Gastroesophageal sphincter (tissue), 4 donors: ENCODE data around the gene C12orf42. TPM values are rescaled to one million over a fixed set of nuclear protein-coding genes. Genes with fewer than 3 reads are reported as not detected.

Source experiments
- ATAC-seq: fragments of 150-250 bp; one replicate; pipeline ENCODE4 v1.9.1; 2016; ENCODE audit warnings: mild to moderate bottlenecking, moderate library complexity
- H3K27ac ChIP-seq, 4 donors: fragments of 200-600 bp; sonication (generic) in 3 of 4; 1 replicate in 3 of 4; 2 replicates in 1 of 4; pipeline ENCODE4 v1.5.1; 2016 to 2019
- H3K27me3 ChIP-seq: fragments of 200-600 bp; sonication (generic); one replicate; pipeline ENCODE4 v1.5.1; 2019
- H3K36me3 ChIP-seq, 2 donors: fragments of 200-600 bp; sonication (generic); one replicate each; pipeline ENCODE4 v1.5.1; 2019; ENCODE audit warnings: control low read depth in 1 of 2
- H3K4me1 ChIP-seq, 3 donors: fragments of 200-600 bp; sonication (generic); 1 replicate in 2 of 3; 2 replicates in 1 of 3; pipeline ENCODE4 v1.5.1; 2016 to 2019; ENCODE audit warnings: control low read depth in 2 of 3
- H3K4me3 ChIP-seq, 2 donors: fragments of 200-600 bp; sonication (generic); one replicate each; pipeline ENCODE4 v1.5.1; 2019; ENCODE audit warnings: mild to moderate bottlenecking in 1 of 2, moderate library complexity in 1 of 2
- H3K9me3 ChIP-seq, 3 donors: fragments of 200-600 bp; sonication (generic); one replicate each; pipeline ENCODE4 v1.5.1; 2017 to 2019; ENCODE audit warnings: control low read depth in 2 of 3
- EP300 ChIP-seq: sonication (generic); formaldehyde crosslinking; IDR thresholded peaks from one replicate; pipeline ENCODE4 v1.6.1; 2017; ENCODE audit warnings: antibody characterized with exemption, mild to moderate bottlenecking
- POLR2A ChIP-seq, 2 donors: fragments of 450-650 bp; IDR thresholded peaks; one replicate each; pipeline ENCODE4 v1.6.1; 2017; ENCODE audit warnings: antibody characterized with exemption in 2 of 2, mild to moderate bottlenecking in 2 of 2, moderate library complexity in 1 of 2
- POLR2AphosphoS5 ChIP-seq: sonication (generic); formaldehyde crosslinking; IDR thresholded peaks from one replicate; pipeline ENCODE4 v1.6.1; 2017; ENCODE audit warnings: antibody characterized with exemption
- WGBS, 2 donors: methylation state at CpG; one replicate each; pipeline ENCODE4 v1.1.5; 2018; ENCODE audit warnings: low coverage in 1 of 2; 5-methylcytosine and 5-hydroxymethylcytosine counted together
- total RNA-seq, 4 donors: library from RNA; depleted of rRNA; stranded (reverse); fragments of >200 nt; gene quantifications; one replicate each; pipeline ENCODE4 v1.1.0, GENCODE V29; 2016
- TF ChIP-seq, protein P1 (sequence below), 4 experiments: fragments of 200-600 bp in 2 of 4; fragments of 450-650 bp in 2 of 4; sonication (generic) in 1 of 4; IDR thresholded peaks; one replicate each; pipeline ENCODE4 v1.5.1; 2017 to 2019; ENCODE audit warnings: antibody characterized with exemption in 4 of 4, mild to moderate bottlenecking in 2 of 4, moderate library complexity in 2 of 4

C12orf42 gene
- total RNA-seq, 4 donors from 2014 or later: not detected

DNA sequence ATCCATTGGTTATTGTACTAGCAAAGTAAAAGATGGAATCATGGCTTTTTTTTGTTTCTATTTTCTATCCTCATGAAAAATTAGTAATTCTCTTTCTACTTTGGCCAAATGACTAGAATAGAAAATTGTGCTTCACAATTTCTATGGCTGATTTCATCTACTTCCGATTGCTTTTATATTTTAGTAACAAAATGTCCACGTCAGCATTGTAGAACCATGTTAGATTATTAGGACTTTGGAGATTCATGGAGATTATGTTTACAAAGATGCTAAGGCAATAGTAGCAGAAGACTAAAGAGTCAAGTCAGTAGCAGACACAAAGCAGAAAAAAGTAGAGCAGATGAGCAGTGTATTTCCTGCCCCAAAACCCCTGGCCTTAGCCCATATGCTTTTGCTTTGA is 113.6 kb downstream of the C12orf42 start:
- Histone ChIP-seq H3K4me3 (no peak overlapping the region), H3K4me1 (no peaks in the 10 kb centered on the region), H3K9me3 (no peaks in the 10 kb centered on the region), H3K27ac (no peak overlapping the region), H3K27me3 (no peaks in the 10 kb centered on the region), H3K36me3 (no peaks in the 10 kb centered on the region)
- no peak for ATAC-seq
- 86 to 90% methylated on average over 2 of the region's 2 CpGs for WGBS, 2 donors
- TF ChIP-seq POLR2A (IDR thresholded peaks at IDR 0.05) (no peak), POLR2AphosphoS5 (no peak), EP300 (no peak)
- TF ChIP-seq, protein P1, sequence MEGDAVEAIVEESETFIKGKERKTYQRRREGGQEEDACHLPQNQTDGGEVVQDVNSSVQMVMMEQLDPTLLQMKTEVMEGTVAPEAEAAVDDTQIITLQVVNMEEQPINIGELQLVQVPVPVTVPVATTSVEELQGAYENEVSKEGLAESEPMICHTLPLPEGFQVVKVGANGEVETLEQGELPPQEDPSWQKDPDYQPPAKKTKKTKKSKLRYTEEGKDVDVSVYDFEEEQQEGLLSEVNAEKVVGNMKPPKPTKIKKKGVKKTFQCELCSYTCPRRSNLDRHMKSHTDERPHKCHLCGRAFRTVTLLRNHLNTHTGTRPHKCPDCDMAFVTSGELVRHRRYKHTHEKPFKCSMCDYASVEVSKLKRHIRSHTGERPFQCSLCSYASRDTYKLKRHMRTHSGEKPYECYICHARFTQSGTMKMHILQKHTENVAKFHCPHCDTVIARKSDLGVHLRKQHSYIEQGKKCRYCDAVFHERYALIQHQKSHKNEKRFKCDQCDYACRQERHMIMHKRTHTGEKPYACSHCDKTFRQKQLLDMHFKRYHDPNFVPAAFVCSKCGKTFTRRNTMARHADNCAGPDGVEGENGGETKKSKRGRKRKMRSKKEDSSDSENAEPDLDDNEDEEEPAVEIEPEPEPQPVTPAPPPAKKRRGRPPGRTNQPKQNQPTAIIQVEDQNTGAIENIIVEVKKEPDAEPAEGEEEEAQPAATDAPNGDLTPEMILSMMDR (IDR thresholded peaks at IDR 0.05): no peak

DNA sequence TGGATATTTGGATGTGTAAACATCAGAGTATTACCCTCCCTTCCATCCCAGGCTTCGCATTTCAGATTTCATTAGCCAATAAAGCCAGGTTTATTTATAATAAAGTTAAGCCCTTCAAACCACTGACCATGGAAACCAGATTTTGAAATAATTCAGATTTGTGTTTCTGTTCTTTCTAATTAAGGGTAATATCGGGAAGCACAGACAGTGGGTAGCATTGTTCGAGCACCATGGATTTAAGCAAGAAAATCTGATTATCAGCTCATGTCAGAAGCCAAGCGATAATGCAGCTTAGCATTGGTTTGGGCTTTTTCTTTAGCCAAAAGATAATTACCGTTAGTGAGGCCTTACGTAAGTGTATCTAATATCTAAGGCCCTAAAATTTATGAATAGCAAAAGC is 116.1 kb downstream of the C12orf42 start:
- ATAC-seq: no peak
- no peaks in the 10 kb centered on the region for H3K27me3 ChIP-seq
- TF ChIP-seq, protein P1 (IDR thresholded peaks at IDR 0.05): no peak
- TF ChIP-seq EP300: no peak
- TF ChIP-seq POLR2AphosphoS5: no peak
- no peak for TF ChIP-seq POLR2A (IDR thresholded peaks at IDR 0.05)
- no peak overlapping the region for H3K27ac ChIP-seq
- H3K4me1 ChIP-seq: no peaks in the 10 kb centered on the region
- WGBS, 2 donors: 77 to 83% methylated on average over 5 to 6 of the region's 6 CpGs
- no peaks in the 10 kb centered on the region for H3K36me3 ChIP-seq
- H3K4me3 ChIP-seq: no peak overlapping the region
- H3K9me3 ChIP-seq: no peaks in the 10 kb centered on the region

DNA sequence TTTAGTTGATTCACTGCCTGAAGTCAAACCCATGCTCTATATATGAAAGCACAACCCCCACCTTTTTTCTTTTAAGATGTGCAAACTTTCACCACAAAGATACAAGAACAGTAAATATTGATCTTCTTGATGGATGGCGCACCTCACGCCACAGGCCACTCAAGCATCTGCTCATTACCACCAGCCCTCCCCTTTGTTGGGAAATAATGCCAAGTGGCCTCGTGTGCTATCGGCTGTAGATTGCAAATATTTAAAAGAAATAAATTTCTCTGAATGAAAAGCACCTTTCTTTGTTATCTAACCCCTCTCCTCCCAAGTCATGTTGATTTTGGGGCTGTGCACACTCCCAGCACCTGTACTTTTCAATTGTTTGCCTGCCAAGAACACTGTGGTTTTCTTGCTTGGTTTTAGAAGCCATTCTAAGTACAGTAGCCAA is 122.7 kb downstream of the C12orf42 start:
- ATAC-seq: no peak
- H3K4me1 ChIP-seq: no peaks in the 10 kb centered on the region
- 78 to 80% methylated on average over 4 of the region's 4 CpGs for WGBS, 2 donors

DNA sequence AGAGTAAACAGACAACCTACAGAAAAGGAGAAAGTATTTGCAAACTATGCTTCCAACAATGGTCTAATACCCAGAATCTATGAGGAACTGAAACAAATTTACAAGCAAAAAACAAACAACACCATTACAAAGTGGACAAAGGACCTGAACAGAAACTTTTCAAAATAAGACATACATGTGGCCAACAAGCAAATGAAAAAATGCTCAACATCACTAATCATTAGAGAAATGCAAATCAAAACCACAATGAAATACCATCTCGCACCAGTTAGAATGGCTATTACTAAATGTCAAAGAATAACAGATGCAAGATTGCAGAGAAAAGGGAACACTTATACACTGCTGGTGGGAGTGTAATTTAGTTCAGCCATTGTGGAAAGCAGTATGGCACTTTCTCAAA is 125.8 kb downstream of the C12orf42 start:
- Histone ChIP-seq H3K9me3 (peaks cover 0 to 5% (median 0%) of the 10 kb centered on the region in 3 donors), H3K27me3 (no peaks in the 10 kb centered on the region), H3K4me1 (no peaks in the 10 kb centered on the region), H3K4me3 (no peak overlapping the region), H3K36me3 (no peaks in the 10 kb centered on the region), H3K27ac (no peak overlapping the region)
- WGBS, 2 donors: 86 to 100% methylated on average over 1 of the region's 1 CpG
- TF ChIP-seq POLR2AphosphoS5: no peak
- TF ChIP-seq EP300: no peak
- no peak for TF ChIP-seq POLR2A (IDR thresholded peaks at IDR 0.05)
- TF ChIP-seq, protein P1 (IDR thresholded peaks at IDR 0.05): no peak
- no peak for ATAC-seq

More for the DNA sequence above, 122.7 kb downstream of the C12orf42 start:
- Histone ChIP-seq H3K4me3 (no peak overlapping the region), H3K9me3 (no peaks in the 10 kb centered on the region), H3K36me3 (no peaks in the 10 kb centered on the region), H3K27ac (no peak overlapping the region), H3K27me3 (no peaks in the 10 kb centered on the region)
- TF ChIP-seq POLR2AphosphoS5: no peak
- TF ChIP-seq, protein P1 (IDR thresholded peaks at IDR 0.05): no peak
- TF ChIP-seq EP300: no peak
- no peak for TF ChIP-seq POLR2A (IDR thresholded peaks at IDR 0.05)

DNA sequence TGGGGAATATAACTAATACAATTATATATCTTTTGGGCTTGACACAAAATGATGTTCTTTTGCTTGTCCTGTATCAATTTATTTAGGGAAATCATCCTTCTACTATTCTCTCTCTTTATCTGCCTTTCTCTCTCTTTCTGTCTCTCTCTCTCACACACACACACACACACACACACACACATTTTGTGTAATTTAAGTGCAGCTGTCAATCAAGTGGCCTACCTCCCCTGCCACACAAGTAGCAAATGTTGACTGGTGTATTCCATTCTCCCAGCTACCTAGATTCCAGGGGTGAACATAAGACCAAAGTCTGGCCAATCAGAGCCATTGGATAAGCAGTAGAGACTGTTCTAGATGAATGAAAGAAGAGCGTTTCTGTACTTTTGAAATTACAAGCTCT is 127.6 kb downstream of the C12orf42 start:
- no peaks in the 10 kb centered on the region for H3K36me3 ChIP-seq
- ATAC-seq: no peak
- H3K4me3 ChIP-seq: no peak overlapping the region
- no peaks in the 10 kb centered on the region for H3K4me1 ChIP-seq
- no peaks in the 10 kb centered on the region for H3K27me3 ChIP-seq
- peaks cover 0 to 9% (median 0%) of the 10 kb centered on the region in 3 donors for H3K9me3 ChIP-seq
- 60 to 77% methylated on average over 1 of the region's 1 CpG for WGBS, 2 donors
- no peak overlapping the region for H3K27ac ChIP-seq
- TF ChIP-seq, protein P1 (IDR thresholded peaks at IDR 0.05): no peak
